NCI-H2227 (cell line): Measurements from ENCODE around the gene EPN2.
"Not testable (repeated sequence)": the region's sequence is repeated elsewhere in the genome, so short reads cannot be mapped to it uniquely, and the experiment has no call there.

Experiments used
- DNase-seq: peaks from one replicate; lab custom pipeline; 2025; ENCODE audit not compliant: unreplicated experiment; lab: John Stamatoyannopoulos, UW

EPN2 gene

GRCh38 chr17:19237139-19237388 lies at the start of gene EPN2:
Gene EPN2, plus strand, starts transcription at chr17:19237366. Its CDS starts 45,754 bp downstream, at chr17:19283120.
- DNase-seq = not testable (repeated sequence)

GRCh38 chr17:19187883-19188869 lies 49.0 kb upstream of the EPN2 start:
- DNase-seq = not testable (repeated sequence)

GRCh38 chr17:19188870-19189708 lies 48.1 kb upstream of the EPN2 start:
- not testable (repeated sequence) for DNase-seq

GRCh38 chr17:19189781-19190405 lies 47.3 kb upstream of the EPN2 start:
- not testable (repeated sequence) for DNase-seq

- not testable (repeated sequence) for DNase-seq
Observed at GRCh38 chr17:19196382-19197204, 40.6 kb upstream of the EPN2 start.

- not testable (repeated sequence) for DNase-seq
Observed at GRCh38 chr17:19202448-19202847, 34.7 kb upstream of the EPN2 start.

- DNase-seq = not testable (repeated sequence)
Observed at GRCh38 chr17:19203429-19203828, 33.7 kb upstream of the EPN2 start.

- not testable (repeated sequence) for DNase-seq
Observed at GRCh38 chr17:19215074-19215860, 21.9 kb upstream of the EPN2 start.

GRCh38 chr17:19216148-19216926 lies 20.8 kb upstream of the EPN2 start:
- DNase-seq = not testable (repeated sequence)

GRCh38 chr17:19218914-19219313 lies 18.3 kb upstream of the EPN2 start:
- not testable (repeated sequence) for DNase-seq

GRCh38 chr17:19219384-19219783 lies 17.8 kb upstream of the EPN2 start:
- not testable (repeated sequence) for DNase-seq

- DNase-seq = not testable (repeated sequence)
Observed at GRCh38 chr17:19220195-19220594, 17.0 kb upstream of the EPN2 start.

GRCh38 chr17:19226610-19227588 lies 10.3 kb upstream of the EPN2 start:
- DNase-seq = not testable (repeated sequence)

GRCh38 chr17:19234676-19235075 lies 2.5 kb upstream of the EPN2 start:
- not testable (repeated sequence) for DNase-seq

- not testable (repeated sequence) for DNase-seq
Observed at GRCh38 chr17:19236351-19237138, 621 bp upstream of the EPN2 start.

- peak; percentile 41 for DNase-seq
Observed at GRCh38 chr17:19237389-19238166, 412 bp downstream of the EPN2 start.
